H9 (cell line): ENCODE measurements around the gene PTPN11. TPM values are rescaled to one million over a fixed set of nuclear protein-coding genes. Genes with fewer than 3 reads are reported as not detected.

Source experiments
- DNase-seq: peaks from one replicate; pipeline ENCODE4 v3.0.0-alpha.2; 2017
- H2AFZ ChIP-seq: one replicate; pipeline ENCODE4 v1.6.1; 2013; ENCODE audit warnings: mild to moderate bottlenecking, low read length, control low read depth, moderate library complexity
- H2AK5ac ChIP-seq: 2 replicates; pipeline ENCODE4 v1.6.1; 2013; ENCODE audit warnings: low read length, control low read depth, mixed read lengths; ENCODE audit not compliant: insufficient read length
- H2BK120ac ChIP-seq: one replicate; pipeline ENCODE4 v1.6.1; 2013; ENCODE audit warnings: low read depth, mild to moderate bottlenecking, low read length, control low read depth, inconsistent platforms; ENCODE audit not compliant: poor library complexity, severe bottlenecking
- H2BK12ac ChIP-seq: 2 replicates; pipeline ENCODE4 v1.6.1; 2013; ENCODE audit warnings: low read length, control low read depth, mixed read lengths, low read depth; ENCODE audit not compliant: insufficient read length
- H2BK15ac ChIP-seq: 2 replicates; pipeline ENCODE4 v1.6.1; 2013; ENCODE audit warnings: low read depth, low read length, control low read depth
- H2BK20ac ChIP-seq: one replicate; pipeline ENCODE4 v1.6.1; 2013; ENCODE audit warnings: low read depth, mild to moderate bottlenecking, low read length, control low read depth, inconsistent platforms; ENCODE audit not compliant: poor library complexity, severe bottlenecking
- H2BK5ac ChIP-seq: 2 replicates; pipeline ENCODE4 v1.6.1; 2013; ENCODE audit warnings: low read length, control low read depth, mixed read lengths; ENCODE audit not compliant: insufficient read length
- H3K14ac ChIP-seq: 2 replicates; pipeline ENCODE4 v1.6.1; 2013; ENCODE audit warnings: low read length, control low read depth; ENCODE audit not compliant: insufficient read depth
- H3K18ac ChIP-seq: 2 replicates; pipeline ENCODE4 v1.6.1; 2013; ENCODE audit warnings: low read depth, mild to moderate bottlenecking, mixed read lengths, low read length, control low read depth; ENCODE audit not compliant: insufficient read length
- H3K23ac ChIP-seq: 2 replicates; pipeline ENCODE4 v1.6.1; 2013; ENCODE audit warnings: low read length, control low read depth, mixed read lengths, low read depth; ENCODE audit not compliant: insufficient read length
- H3K23me2 ChIP-seq: 2 replicates; pipeline ENCODE4 v1.6.1; 2013; ENCODE audit warnings: low read depth, mild to moderate bottlenecking, mixed read lengths, low read length, control low read depth; ENCODE audit not compliant: insufficient read length, poor library complexity, severe bottlenecking
- H3K27ac ChIP-seq: 2 replicates; pipeline ENCODE4 v1.5.1; 2013; ENCODE audit warnings: low read length, control low read depth, mixed read lengths, low read depth; ENCODE audit not compliant: insufficient read length
- H3K27me3 ChIP-seq: 2 replicates; pipeline ENCODE4 v1.6.1; 2013; ENCODE audit warnings: low read length, control low read depth, inconsistent platforms; ENCODE audit not compliant: insufficient read depth
- H3K4ac ChIP-seq: 2 replicates; pipeline ENCODE4 v1.6.1; 2013; ENCODE audit warnings: low read depth, mild to moderate bottlenecking, control low read depth, inconsistent platforms, low read length, moderate library complexity
- H3K4me1 ChIP-seq: 2 replicates; pipeline ENCODE4 v1.6.1; 2013; ENCODE audit warnings: low read length, control low read depth, inconsistent platforms; ENCODE audit not compliant: insufficient read depth
- H3K4me2 ChIP-seq: 2 replicates; pipeline ENCODE4 v1.6.1; 2013; ENCODE audit warnings: low read length, control low read depth, mixed read lengths; ENCODE audit not compliant: insufficient read length, insufficient read depth
- H3K56ac ChIP-seq: 2 replicates; pipeline ENCODE4 v1.6.1; 2013; ENCODE audit warnings: low read depth, mild to moderate bottlenecking, mixed read lengths, low read length, control low read depth; ENCODE audit not compliant: insufficient read length
- H3K79me1 ChIP-seq: 2 replicates; pipeline ENCODE4 v1.6.1; 2013; ENCODE audit warnings: low read depth, mild to moderate bottlenecking, moderate library complexity, low read length, control low read depth, inconsistent platforms; ENCODE audit not compliant: insufficient read depth, poor library complexity, severe bottlenecking
- H3K79me2 ChIP-seq: 2 replicates; pipeline ENCODE4 v1.6.1; 2013; ENCODE audit warnings: low read length, control low read depth, inconsistent platforms; ENCODE audit not compliant: insufficient read depth
- H3K9ac ChIP-seq: 2 replicates; pipeline ENCODE4 v1.6.1; 2013; ENCODE audit warnings: low read length, control low read depth, mixed read lengths; ENCODE audit not compliant: insufficient read length; ENCODE audit errors: extremely low read depth
- H3K9me3 ChIP-seq: one replicate; pipeline ENCODE4 v1.6.1; 2013; ENCODE audit warnings: low read depth, low read length, inconsistent platforms; ENCODE audit not compliant: control insufficient read depth
- H3T11ph ChIP-seq: one replicate; pipeline ENCODE4 v1.6.1; 2013; ENCODE audit warnings: mild to moderate bottlenecking, low read length, control low read depth, inconsistent platforms
- H4K20me1 ChIP-seq: one replicate; pipeline ENCODE4 v1.6.1; 2013; ENCODE audit not compliant: control insufficient read depth, insufficient read length, insufficient read depth
- H4K5ac ChIP-seq: 2 replicates; pipeline ENCODE4 v1.6.1; 2013; ENCODE audit warnings: low read depth, mild to moderate bottlenecking, mixed read lengths, low read length, control low read depth; ENCODE audit not compliant: insufficient read length
- H4K8ac ChIP-seq: replicated peaks from 2 replicates; pipeline ENCODE4 v1.6.1; 2013; ENCODE audit warnings: low read length, control low read depth, mixed read lengths, low read depth; ENCODE audit not compliant: insufficient read length
- H4K91ac ChIP-seq: 2 replicates; pipeline ENCODE4 v1.6.1; 2013; ENCODE audit warnings: low read depth, mild to moderate bottlenecking, moderate library complexity, mixed read lengths, low read length, control low read depth; ENCODE audit not compliant: insufficient read length
- H3K27ac Mint-ChIP-seq, 3 experiments: 2 replicates in 2 of 3; 3 replicates in 1 of 3; pipeline ENCODE4 v1.8.0; 2020 to 2021; ENCODE audit warnings: mixed read lengths in 3 of 3, mild to moderate bottlenecking in 1 of 3, moderate library complexity in 1 of 3
- H3K27me3 Mint-ChIP-seq: 2 replicates; pipeline ENCODE4 v1.8.0; 2021; ENCODE audit warnings: low read depth, mild to moderate bottlenecking, moderate library complexity, mixed read lengths
- H3K36me3 Mint-ChIP-seq, 3 experiments: 2 replicates in 2 of 3; 3 replicates in 1 of 3; pipeline ENCODE4 v1.8.0; 2020 to 2021; ENCODE audit warnings: low read depth in 3 of 3, mixed read lengths in 3 of 3; ENCODE audit not compliant: insufficient read depth in 1 of 3
- H3K4me1 Mint-ChIP-seq, 2 experiments: 2 replicates each; pipeline ENCODE4 v1.8.0; 2020; ENCODE audit warnings: mixed read lengths in 2 of 2
- H3K4me3 Mint-ChIP-seq, 2 experiments: 2 replicates in 1 of 2; 3 replicates in 1 of 2; pipeline ENCODE4 v1.8.0; 2020 to 2021; ENCODE audit warnings: mild to moderate bottlenecking in 2 of 2, mixed read lengths in 2 of 2, moderate library complexity in 1 of 2
- H3K9me3 Mint-ChIP-seq, 2 experiments: 2 replicates in 1 of 2; 3 replicates in 1 of 2; pipeline ENCODE4 v1.8.0; 2020; ENCODE audit warnings: mild to moderate bottlenecking in 2 of 2, mixed read lengths in 2 of 2, moderate library complexity in 1 of 2
- WGBS: extraction: QIAGEN DNeasy Blood & Tissue Kit; methylation state at CpG from one replicate; pipeline ENCODE4 v1.1.7; 2013; ENCODE audit warnings: missing lambda C conversion rate, low lambda C conversion rate, mixed read lengths; ENCODE audit not compliant: insufficient read length; ENCODE audit errors: extremely low coverage; 5-methylcytosine and 5-hydroxymethylcytosine counted together
- total RNA-seq: library from RNA; stranded (reverse); gene quantifications from 2 replicates; pipeline ENCODE4 v1.2.1, GENCODE V29; 2021
- TF ChIP-seq, protein P1 (sequence below): fragments of 200-600 bp; sonication (generic); conservative IDR thresholded peaks from 3 replicates; pipeline ENCODE4 v1.8.0; 2021; ENCODE audit warnings: antibody characterized with exemption, mild to moderate bottlenecking

Gene PTPN11
- total RNA-seq, 1 experiment from 2014 or later: 112 TPM

DNA sequence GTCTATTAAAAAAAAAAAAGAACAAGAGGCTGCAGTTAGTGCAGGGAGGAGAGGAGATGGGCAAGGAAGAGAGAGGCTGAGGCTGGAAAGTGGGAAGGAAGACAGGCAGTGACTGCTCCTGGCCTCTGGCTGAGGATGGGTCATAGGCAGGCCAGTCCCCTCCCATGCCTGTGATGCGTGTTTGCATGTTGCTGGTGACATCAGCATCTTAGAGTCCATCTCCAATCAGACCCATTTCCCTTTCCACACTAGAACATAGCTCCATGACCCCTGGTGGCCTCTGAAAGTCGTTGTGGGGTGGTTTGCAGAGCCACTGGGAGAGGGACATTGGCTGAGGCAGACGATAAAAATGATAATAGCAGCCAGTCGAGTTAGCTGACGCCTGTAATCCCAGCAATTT lies 132.9 kb downstream of the PTPN11 start:
- no peak overlapping the region for H3K14ac ChIP-seq
- no peaks in the 10 kb centered on the region for H3K4me1 ChIP-seq
- no peak for DNase-seq
- peaks cover 3 to 4% of the 10 kb centered on the region in 2 experiments; a peak in 3 of 4 replicates for H3K4me1 Mint-ChIP-seq
- no peaks in the 10 kb centered on the region for H3K9me3 ChIP-seq
- no peaks in the 10 kb centered on the region for H4K20me1 ChIP-seq
- no CpG with 5 or more reads among the region's 5 CpGs for WGBS
- no peaks in the 10 kb centered on the region; the same call in 1 of the 2 replicates for H3K27me3 ChIP-seq
- H3K27me3 Mint-ChIP-seq: peaks cover 14% of the 10 kb centered on the region
- no peak overlapping the region for H3K18ac ChIP-seq
- H2BK15ac ChIP-seq: no peak overlapping the region
- H3K36me3 Mint-ChIP-seq: peaks cover 0 to 17% (median 2%) of the 10 kb centered on the region in 3 experiments; a peak in 3 of 7 replicates
- no peak overlapping the region for H2BK20ac ChIP-seq
- no peak overlapping the region for H2BK120ac ChIP-seq
- no peak overlapping the region for H3K23ac ChIP-seq
- H2BK5ac ChIP-seq: no peak overlapping the region
- H2AK5ac ChIP-seq: no peak overlapping the region
- H3K4ac ChIP-seq: no peak overlapping the region
- H3K9me3 Mint-ChIP-seq: peaks cover 2 to 19% of the 10 kb centered on the region in 2 experiments; a peak in 4 of 5 replicates
- H3K27ac ChIP-seq: no peak overlapping the region
- no peak overlapping the region for H4K91ac ChIP-seq
- H3K79me2 ChIP-seq: no peaks in the 10 kb centered on the region
- H4K5ac ChIP-seq: no peak overlapping the region
- no peak overlapping the region; a peak in 1 of 7 replicates for H3K27ac Mint-ChIP-seq
- TF ChIP-seq, protein P1, sequence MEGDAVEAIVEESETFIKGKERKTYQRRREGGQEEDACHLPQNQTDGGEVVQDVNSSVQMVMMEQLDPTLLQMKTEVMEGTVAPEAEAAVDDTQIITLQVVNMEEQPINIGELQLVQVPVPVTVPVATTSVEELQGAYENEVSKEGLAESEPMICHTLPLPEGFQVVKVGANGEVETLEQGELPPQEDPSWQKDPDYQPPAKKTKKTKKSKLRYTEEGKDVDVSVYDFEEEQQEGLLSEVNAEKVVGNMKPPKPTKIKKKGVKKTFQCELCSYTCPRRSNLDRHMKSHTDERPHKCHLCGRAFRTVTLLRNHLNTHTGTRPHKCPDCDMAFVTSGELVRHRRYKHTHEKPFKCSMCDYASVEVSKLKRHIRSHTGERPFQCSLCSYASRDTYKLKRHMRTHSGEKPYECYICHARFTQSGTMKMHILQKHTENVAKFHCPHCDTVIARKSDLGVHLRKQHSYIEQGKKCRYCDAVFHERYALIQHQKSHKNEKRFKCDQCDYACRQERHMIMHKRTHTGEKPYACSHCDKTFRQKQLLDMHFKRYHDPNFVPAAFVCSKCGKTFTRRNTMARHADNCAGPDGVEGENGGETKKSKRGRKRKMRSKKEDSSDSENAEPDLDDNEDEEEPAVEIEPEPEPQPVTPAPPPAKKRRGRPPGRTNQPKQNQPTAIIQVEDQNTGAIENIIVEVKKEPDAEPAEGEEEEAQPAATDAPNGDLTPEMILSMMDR: no peak
- H3K23me2 ChIP-seq: peaks cover 4% of the 10 kb centered on the region
- no peak overlapping the region for H2BK12ac ChIP-seq
- peak overlapping the region in 1 of 2 experiments; percentile 31; a peak in 1 of 5 replicates for H3K4me3 Mint-ChIP-seq
- no peak overlapping the region for H2AFZ ChIP-seq
- H3K9ac ChIP-seq: no peak overlapping the region
- no peak overlapping the region for H4K8ac ChIP-seq
- no peak overlapping the region for H3K4me2 ChIP-seq
- no peak overlapping the region for H3K56ac ChIP-seq
- no peaks in the 10 kb centered on the region for H3K79me1 ChIP-seq
- H3T11ph ChIP-seq: no peak overlapping the region
